ENCODE results near the gene TNFRSF1A.

GRCh38 chr12:6382371-6382770 is 40.5 kb upstream of the TNFRSF1A start:
- no peak for TF ChIP-seq CTCF (IDR thresholded peaks at IDR 0.05)
- no peak for TF ChIP-seq POLR2AphosphoS5 (IDR thresholded peaks at IDR 0.05; ENCODE audit: low read depth, low read length)
